Hepatocyte (in vitro differentiated cells): ENCODE results near the gene AMIGO3. TPM values are rescaled to one million over a fixed set of nuclear protein-coding genes. Genes with fewer than 3 reads are reported as not detected.

Experiments
- DNase-seq: peaks from one replicate; pipeline ENCODE4 v3.0.0-alpha.2; 2016; ENCODE audit warnings: low spot score
- H2AFZ ChIP-seq: fragments of 200-600 bp; sonication (generic); 2 replicates; pipeline ENCODE4 v1.6.0; 2016; ENCODE audit warnings: antibody characterized with exemption, mild to moderate bottlenecking
- H3K27ac ChIP-seq: fragments of 200-600 bp; sonication (generic); 2 replicates; pipeline ENCODE4 v1.5.1; 2016; ENCODE audit warnings: mild to moderate bottlenecking
- H3K27me3 ChIP-seq: fragments of 200-600 bp; sonication (generic); 2 replicates; pipeline ENCODE4 v1.6.1; 2016
- H3K36me3 ChIP-seq: fragments of 200-600 bp; sonication (generic); replicated peaks from 2 replicates; pipeline ENCODE4 v1.5.1; 2016; ENCODE audit warnings: low read depth; ENCODE audit not compliant: insufficient read depth
- H3K4me1 ChIP-seq: fragments of 200-600 bp; sonication (generic); 2 replicates; pipeline ENCODE4 v1.5.1; 2016; ENCODE audit warnings: mild to moderate bottlenecking, moderate library complexity; ENCODE audit not compliant: insufficient read depth
- H3K4me2 ChIP-seq: fragments of 200-600 bp; sonication (generic); 2 replicates; pipeline ENCODE4 v1.6.0; 2016
- H3K4me3 ChIP-seq: fragments of 200-600 bp; sonication (generic); 2 replicates; pipeline ENCODE4 v1.5.1; 2016; ENCODE audit warnings: mild to moderate bottlenecking
- H3K79me2 ChIP-seq: fragments of 200-600 bp; sonication (generic); 2 replicates; pipeline ENCODE4 v1.6.0; 2017; ENCODE audit warnings: mild to moderate bottlenecking
- H3K9me2 ChIP-seq: fragments of 200-600 bp; sonication (generic); replicated peaks from 2 replicates; pipeline ENCODE4 v1.6.0; 2017; ENCODE audit warnings: mild to moderate bottlenecking; ENCODE audit not compliant: insufficient read depth
- H3K9me3 ChIP-seq: fragments of 200-600 bp; sonication (generic); 2 replicates; pipeline ENCODE4 v1.5.1; 2016; ENCODE audit warnings: low read depth, mild to moderate bottlenecking
- H4K20me1 ChIP-seq: fragments of 200-600 bp; sonication (generic); 2 replicates; pipeline ENCODE4 v1.6.0; 2016; ENCODE audit warnings: mild to moderate bottlenecking; ENCODE audit not compliant: insufficient read depth, poor library complexity, severe bottlenecking
- CTCF ChIP-seq: fragments of 200-600 bp; sonication (generic); IDR thresholded peaks from 2 replicates; pipeline ENCODE4 v1.5.1; 2016; ENCODE audit warnings: antibody characterized with exemption, mild to moderate bottlenecking; ENCODE audit not compliant: poor library complexity
- EZH2 ChIP-seq: fragments of 200-600 bp; sonication (generic); IDR thresholded peaks from 2 replicates; pipeline ENCODE4 v1.6.1; 2016; ENCODE audit warnings: antibody characterized with exemption, mild to moderate bottlenecking, borderline replicate concordance
- EZH2phosphoT487 ChIP-seq: fragments of 200-600 bp; sonication (generic); IDR thresholded peaks from one replicate; pipeline ENCODE4 v1.6.1; 2018; ENCODE audit warnings: antibody characterized with exemption, mild to moderate bottlenecking, low read depth, moderate library complexity; ENCODE audit not compliant: unreplicated experiment, severe bottlenecking
- WGBS: methylation state at CpG from one replicate; pipeline ENCODE4 v1.1.6; 2016; ENCODE audit warnings: low lambda C conversion rate; ENCODE audit errors: missing lambda C conversion rate; 5-methylcytosine and 5-hydroxymethylcytosine counted together
- polyA plus RNA-seq: library from polyadenylated mRNA; unstranded; fragments of >200 nt; fragmentation: Nextera tagmentation; extraction: Ambion mirVana; gene quantifications from 2 replicates; pipeline ENCODE4 v1.2.1, GENCODE V29; 2016
- total RNA-seq: library from RNA; depleted of rRNA; stranded (reverse); fragments of >200 nt; gene quantifications from 2 replicates; pipeline ENCODE4 v1.2.3, GENCODE V29; 2014

The AMIGO3 gene
- total and polyA plus RNA-seq, 2 experiments from 2014 or later, result 0.57 to 1.7 TPM

GRCh38 chr3:49729966-49730609 lies 10.6 kb upstream of the AMIGO3 start:
- Histone ChIP-seq H2AFZ (no peak overlapping the region), H3K9me2 (no peaks in the 10 kb centered on the region), H3K79me2 (peaks cover 22% of the 10 kb centered on the region), H3K27ac (no peak overlapping the region), H3K36me3 (no peaks in the 10 kb centered on the region), H3K4me2 (no peak overlapping the region), H3K27me3 (no peaks in the 10 kb centered on the region), H3K4me1 (no peaks in the 10 kb centered on the region), H3K9me3 (no peaks in the 10 kb centered on the region), H4K20me1 (no peaks in the 10 kb centered on the region), H3K4me3 (no peak overlapping the region)
- WGBS, result 100% methylated on average over 4 of the region's 4 CpGs
- no peak for TF ChIP-seq EZH2
- TF ChIP-seq CTCF, result no peak
- no peak for TF ChIP-seq EZH2phosphoT487
- no peak for DNase-seq

GRCh38 chr3:49727924-49728361 lies 8.5 kb upstream of the AMIGO3 start:
- no peak for DNase-seq
- H4K20me1 ChIP-seq, result no peaks in the 10 kb centered on the region
- no peak overlapping the region for H2AFZ ChIP-seq
- 97% methylated on average over 15 of the region's 15 CpGs for WGBS
- H3K4me3 ChIP-seq, result no peak overlapping the region
- no peaks in the 10 kb centered on the region for H3K36me3 ChIP-seq
- H3K27ac ChIP-seq, result no peak overlapping the region
- no peak overlapping the region for H3K4me2 ChIP-seq
- H3K79me2 ChIP-seq, result peaks cover 19% of the 10 kb centered on the region
- H3K4me1 ChIP-seq, result peaks cover 8% of the 10 kb centered on the region
- no peak for TF ChIP-seq EZH2
- no peak for TF ChIP-seq EZH2phosphoT487
- no peak for TF ChIP-seq CTCF
- H3K9me3 ChIP-seq, result no peaks in the 10 kb centered on the region
- H3K9me2 ChIP-seq, result no peaks in the 10 kb centered on the region
- no peaks in the 10 kb centered on the region for H3K27me3 ChIP-seq

- H3K27ac ChIP-seq, result no peak overlapping the region
- H3K27me3 ChIP-seq, result no peaks in the 10 kb centered on the region
- peaks cover 14% of the 10 kb centered on the region for H3K4me1 ChIP-seq
- no peak overlapping the region for H2AFZ ChIP-seq
- no peaks in the 10 kb centered on the region for H3K36me3 ChIP-seq
- no peaks in the 10 kb centered on the region for H4K20me1 ChIP-seq
- 96% methylated on average over 19 of the region's 19 CpGs for WGBS
- no peak for DNase-seq
- peaks cover 22% of the 10 kb centered on the region for H3K79me2 ChIP-seq
- no peaks in the 10 kb centered on the region for H3K9me3 ChIP-seq
- H3K4me2 ChIP-seq, result no peak overlapping the region
- H3K4me3 ChIP-seq, result no peak overlapping the region
- no peak for TF ChIP-seq CTCF
- TF ChIP-seq EZH2, result no peak
- TF ChIP-seq EZH2phosphoT487, result no peak
- H3K9me2 ChIP-seq, result no peaks in the 10 kb centered on the region
These were observed 7.9 kb upstream of the AMIGO3 start for GRCh38 chr3:49727154-49727923.
